GM19463 (cell line): Measurements from ENCODE around the gene SOD2.

ENCODE experiments used
- ATAC-seq: cut with Tn5 transposase; IDR thresholded peaks from one replicate; pipeline ENCODE4 v1.9.1; 2021; ENCODE audit warnings: mild to moderate bottlenecking, moderate library complexity; ENCODE audit not compliant: unreplicated experiment

SOD2 gene

GRCh38 chr6:159645640-159646039 is 47.4 kb downstream of the SOD2 start:
- no peak for ATAC-seq
